Measurements from ENCODE around the gene TOMM70.

- TF ChIP-seq POLR2A (IDR thresholded peaks at IDR 0.05; ENCODE audit: control extremely low read depth in 1 of 2, low read depth in 2 of 2, low read length in 2 of 2) = no peak
- no peak for TF ChIP-seq USF2 (IDR thresholded peaks at IDR 0.05; ENCODE audit: low read length)
- no peak for TF ChIP-seq RBBP5 (IDR thresholded peaks at IDR 0.05; ENCODE audit: borderline replicate concordance, low read depth, low read length)
- no peak for TF ChIP-seq JUND (IDR thresholded peaks at IDR 0.05; ENCODE audit: low read length)
- no peak for TF ChIP-seq POLR2AphosphoS5 (IDR thresholded peaks at IDR 0.05; ENCODE audit: low read depth, low read length)
- no peak for TF ChIP-seq CTCF (IDR thresholded peaks at IDR 0.05; ENCODE audit: control extremely low read depth in 1 of 3, insufficient read depth in 1 of 3, low read depth in 1 of 3, low read length in 3 of 3)
- no peak for TF ChIP-seq SIN3A (conservative IDR thresholded peaks at IDR 0.05 in 1 of 2, IDR thresholded peaks at IDR 0.05 in 1 of 2; ENCODE audit: low read depth in 1 of 2, low read length in 2 of 2)
- TF ChIP-seq CBX5 (IDR thresholded peaks at IDR 0.05; ENCODE audit: low read depth, low read length) = no peak
- no peak for TF ChIP-seq ASH2L (IDR thresholded peaks at IDR 0.05; ENCODE audit: low read length)
- TF ChIP-seq JUN (IDR thresholded peaks at IDR 0.05; ENCODE audit: low read depth, low read length) = no peak
- no peak for TF ChIP-seq EZH2 (IDR thresholded peaks at IDR 0.05; ENCODE audit: low read depth, low read length, severe bottlenecking)
These were observed 16.0 kb upstream of the TOMM70 start for GRCh38 chr3:100416863-100417262.

All from H1 (cell line).